BE2C (cell line): ENCODE results near the gene HFE.
"Not testable (repeated sequence)": the region's sequence is repeated elsewhere in the genome, so short reads cannot be mapped to it uniquely, and the experiment has no call there.

Experiments
- DNase-seq: peaks from one replicate; pipeline ENCODE4 v3.0.0-alpha.2; 2020
- H3K27me3 ChIP-seq: fragments of 250-450 bp; sonication (Bioruptor Pico); 2 replicates; pipeline ENCODE4 v1.5.1; 2020; ENCODE audit warnings: mild to moderate bottlenecking
- H3K36me3 ChIP-seq: fragments of 250-450 bp; sonication (Bioruptor Pico); 2 replicates; pipeline ENCODE4 v1.5.1; 2020; ENCODE audit warnings: mild to moderate bottlenecking
- H3K4me1 ChIP-seq: fragments of 250-450 bp; sonication (Bioruptor Pico); 2 replicates; pipeline ENCODE4 v1.5.1; 2020
- H3K4me3 ChIP-seq: 2 replicates; pipeline ENCODE4 v1.5.1; 2011; ENCODE audit warnings: low read depth, low read length
- H3K9me3 ChIP-seq: fragments of 250-450 bp; sonication (Bioruptor Pico); 2 replicates; pipeline ENCODE4 v1.5.1; 2020
- CTCF ChIP-seq: IDR thresholded peaks from 2 replicates; pipeline ENCODE4 v1.5.1; 2012; ENCODE audit warnings: mild to moderate bottlenecking, low read depth, low read length

Gene HFE

GRCh38 chr6:26054781-26055718 is 32.2 kb upstream of the HFE start:
- H3K9me3 ChIP-seq = no peaks in the 10 kb centered on the region
- TF ChIP-seq CTCF = peak; percentile 11; the same call in 1 of the 2 replicates
- no peaks in the 10 kb centered on the region for H3K27me3 ChIP-seq
- peak; percentile 87 for DNase-seq
- no peaks in the 10 kb centered on the region for H3K36me3 ChIP-seq
- H3K4me1 ChIP-seq = peaks cover 9% of the 10 kb centered on the region
- peak overlapping the region; percentile 86 for H3K4me3 ChIP-seq

GRCh38 chr6:26055719-26056582 is 31.3 kb upstream of the HFE start:
- TF ChIP-seq CTCF = no peak
- Histone ChIP-seq H3K36me3 (no peaks in the 10 kb centered on the region), H3K4me3 (peak overlapping the region; percentile 86), H3K4me1 (peaks cover 9% of the 10 kb centered on the region), H3K27me3 (no peaks in the 10 kb centered on the region), H3K9me3 (no peaks in the 10 kb centered on the region)
- peak; percentile 88 for DNase-seq

GRCh38 chr6:26056583-26057350 is 30.5 kb upstream of the HFE start:
- H3K27me3 ChIP-seq = no peaks in the 10 kb centered on the region
- peaks cover 9% of the 10 kb centered on the region for H3K4me1 ChIP-seq
- H3K9me3 ChIP-seq = no peaks in the 10 kb centered on the region
- H3K4me3 ChIP-seq = peak overlapping the region; percentile 86
- peak; percentile 41 for DNase-seq
- no peak for TF ChIP-seq CTCF
- no peaks in the 10 kb centered on the region for H3K36me3 ChIP-seq

- no peak for TF ChIP-seq CTCF
- Histone ChIP-seq H3K27me3 (no peaks in the 10 kb centered on the region), H3K4me3 (no peak overlapping the region), H3K36me3 (no peaks in the 10 kb centered on the region), H3K9me3 (no peaks in the 10 kb centered on the region), H3K4me1 (peaks cover 9% of the 10 kb centered on the region)
- no peak for DNase-seq
Observed at GRCh38 chr6:26057899-26058298, 29.3 kb upstream of the HFE start.

GRCh38 chr6:26058477-26059033 is 28.7 kb upstream of the HFE start:
- not testable (repeated sequence) for H3K36me3 ChIP-seq, DNase-seq

GRCh38 chr6:26059941-26060340 is 27.3 kb upstream of the HFE start:
- Histone ChIP-seq H3K36me3 (no peaks in the 10 kb centered on the region), H3K4me3 (no peak overlapping the region), H3K9me3 (no peaks in the 10 kb centered on the region), H3K27me3 (no peaks in the 10 kb centered on the region), H3K4me1 (peaks cover 9% of the 10 kb centered on the region)
- no peak for TF ChIP-seq CTCF
- DNase-seq = no peak

More at GRCh38 chr6:26058477-26059033, 28.7 kb upstream of the HFE start:
- H3K27me3 ChIP-seq, H3K9me3 ChIP-seq, H3K4me3 ChIP-seq, H3K4me1 ChIP-seq: not testable (repeated sequence)
